Fibroblast of skin of back (primary cell): ENCODE measurements around the gene MAP3K12.
A peak's percentile ranks its signal among the peaks of the same experiment; 100 is the strongest.

Experiments used
- DNase-seq: peaks from one replicate; pipeline ENCODE4 v3.0.0-alpha.2; 2013

The MAP3K12 gene

DNA sequence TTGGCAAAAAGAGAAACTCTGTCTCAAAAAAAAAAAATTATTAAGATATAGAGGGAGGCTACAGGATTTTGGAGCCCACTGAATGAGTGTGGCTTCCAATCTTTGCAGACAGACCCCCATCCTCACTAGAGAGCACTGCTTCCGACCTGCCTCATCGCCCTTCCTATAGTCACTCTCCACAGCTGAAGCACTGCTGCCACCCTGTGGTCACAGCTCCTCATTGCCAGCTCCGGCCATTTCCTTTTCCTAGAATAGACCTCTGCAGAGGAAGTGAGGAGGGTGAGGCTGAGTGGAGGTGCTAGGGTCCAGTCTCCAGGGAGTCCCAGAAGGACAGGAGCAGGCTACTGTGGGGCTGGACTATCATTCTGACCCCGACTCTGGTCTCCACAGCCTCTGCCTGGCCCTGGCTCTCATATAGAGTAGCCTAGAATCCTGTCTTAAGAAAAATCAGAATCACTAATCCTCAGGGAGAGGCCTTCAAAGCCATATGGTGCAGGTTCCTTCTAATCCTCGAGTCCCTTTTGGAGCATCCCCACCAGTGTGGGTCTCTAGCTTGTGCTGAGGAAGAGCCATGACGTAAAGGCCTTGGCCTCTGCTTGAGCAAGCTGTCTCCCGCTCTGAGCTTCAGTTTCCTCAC is 9.4 kb upstream of the MAP3K12 start:
- DNase-seq: peak; percentile 72

DNA sequence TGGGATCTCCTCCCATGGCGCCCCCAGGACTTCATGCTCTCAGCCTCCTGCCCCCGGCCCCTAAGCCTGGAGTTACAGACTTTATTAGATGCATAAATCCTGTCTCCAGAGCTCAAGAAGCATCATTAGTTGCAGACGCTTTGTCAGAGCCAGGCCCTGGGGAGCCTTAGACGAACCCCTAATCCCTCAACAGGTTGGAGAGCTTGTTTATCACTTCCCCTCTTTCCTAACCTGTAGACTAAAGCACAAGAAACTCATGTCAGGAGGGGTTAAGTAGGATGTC is 8.3 kb upstream of the MAP3K12 start:
- no peak for DNase-seq

DNA sequence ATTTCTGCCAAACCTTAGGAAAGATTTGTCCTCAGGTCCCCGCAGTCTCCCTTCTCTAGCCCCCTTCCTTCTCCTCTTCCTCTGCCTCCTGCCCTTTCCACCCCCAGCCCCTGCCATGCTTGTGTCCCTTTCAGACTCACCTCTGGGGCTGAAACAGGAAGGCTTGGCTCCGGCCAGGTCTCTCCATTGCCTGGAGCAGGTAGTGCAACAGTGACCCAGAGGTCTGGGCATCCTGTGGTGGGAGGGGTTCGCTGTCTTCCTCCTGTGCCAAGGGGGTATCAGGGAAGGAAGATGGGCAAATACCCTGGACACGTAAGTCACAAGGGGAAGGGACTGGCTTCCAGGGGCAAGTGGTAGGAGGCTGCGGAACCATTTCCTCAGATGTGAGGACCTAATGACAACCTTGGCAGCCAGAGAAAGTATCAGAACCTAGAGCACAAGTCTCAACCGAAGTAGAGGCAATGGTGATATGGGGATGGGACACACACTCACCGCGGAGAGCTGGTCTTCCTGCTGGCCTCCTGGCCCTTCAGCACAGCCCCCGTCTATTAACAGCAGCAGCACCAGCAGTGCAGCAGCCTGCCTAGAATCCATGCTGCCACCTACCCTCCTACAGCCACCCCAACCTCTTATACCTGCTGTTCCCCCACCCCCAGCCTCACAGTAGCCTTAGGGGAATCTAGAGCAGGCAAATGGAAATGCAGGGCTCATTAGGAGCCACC is 7.8 kb upstream of the MAP3K12 start, which contains the start of gene NPFF:
NPFF (minus strand) TSS at position 604 of the 722 bp plus-strand sequence; CDS start at position 594, 10 bp downstream.
- no peak for DNase-seq

DNA sequence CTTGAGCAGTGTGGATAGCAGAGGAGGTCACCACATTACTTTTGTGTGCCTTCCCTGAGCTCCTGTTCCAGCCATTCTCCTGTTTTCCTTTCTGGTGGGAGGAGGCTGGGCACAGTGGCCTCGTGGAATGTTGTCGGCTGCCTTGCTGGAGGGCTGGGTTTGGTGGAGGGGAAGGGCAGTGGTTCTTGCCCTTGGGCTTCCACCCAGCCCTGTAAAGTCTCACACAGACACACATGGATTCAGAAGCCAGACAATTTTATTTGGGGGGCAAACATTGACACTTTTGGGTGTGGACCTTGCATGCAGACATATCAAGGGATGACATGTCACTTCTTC is 7.2 kb upstream of the MAP3K12 start:
- DNase-seq: no peak

DNA sequence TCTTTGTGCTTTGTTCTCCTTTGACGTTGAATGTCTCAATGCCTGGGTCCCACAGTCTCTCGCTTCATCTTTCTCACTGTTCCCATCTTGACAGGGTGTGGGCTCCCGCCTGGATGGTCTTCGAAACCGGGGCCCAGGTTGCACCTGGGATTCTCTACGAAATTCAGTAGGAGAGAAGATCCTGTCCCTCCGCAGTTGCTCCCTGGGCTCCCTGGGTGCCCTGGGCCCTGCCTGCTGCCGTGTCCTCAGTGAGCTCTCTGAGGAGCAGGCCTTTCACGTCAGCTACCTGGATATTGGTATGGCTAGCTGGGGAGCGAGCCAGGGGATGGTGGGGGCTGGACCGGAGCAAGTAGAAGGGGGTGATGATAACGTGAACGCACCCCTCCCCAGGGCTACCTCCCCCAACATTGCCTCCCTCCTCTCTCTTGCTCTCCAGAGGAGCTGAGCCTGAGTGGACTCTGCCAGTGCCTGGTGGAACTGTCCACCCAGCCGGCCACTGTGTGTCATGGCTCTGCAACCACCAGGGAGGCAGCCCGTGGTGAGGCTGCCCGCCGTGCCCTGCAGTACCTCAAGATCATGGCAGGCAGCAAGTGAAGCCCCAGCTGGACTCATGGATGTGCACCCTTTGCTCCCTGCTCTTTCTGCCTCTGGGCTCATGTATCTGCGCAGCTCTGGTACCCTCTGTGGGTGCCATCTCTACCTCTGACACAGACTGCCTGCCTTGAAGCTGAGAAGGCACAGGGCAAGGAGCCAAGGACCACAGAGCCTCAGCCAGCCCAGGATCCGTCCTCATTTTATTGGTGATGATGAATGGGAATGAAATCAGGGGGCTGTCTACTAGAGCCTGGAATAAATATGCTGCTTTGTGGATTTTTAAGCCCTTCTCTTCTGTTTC is 6.5 kb upstream of the MAP3K12 start:
- peak; percentile 57 for DNase-seq

DNA sequence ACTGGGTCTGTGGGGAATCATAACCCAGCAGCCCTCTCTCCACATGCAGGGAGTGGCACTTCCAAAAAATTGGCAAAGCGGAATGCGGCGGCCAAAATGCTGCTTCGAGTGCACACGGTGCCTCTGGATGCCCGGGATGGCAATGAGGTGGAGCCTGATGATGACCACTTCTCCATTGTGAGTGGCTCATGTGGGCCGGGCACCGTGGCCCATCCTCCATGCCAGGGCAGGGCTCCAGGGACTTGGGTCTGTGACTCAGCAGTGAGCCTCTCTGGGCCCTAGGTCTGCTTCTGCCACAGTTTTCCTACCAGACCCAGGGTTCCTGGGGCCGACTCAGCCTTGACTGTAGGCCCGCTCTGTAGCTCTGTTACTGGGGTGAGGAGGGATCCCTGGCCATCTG is 5.8 kb upstream of the MAP3K12 start:
- DNase-seq: peak; percentile 51

DNA sequence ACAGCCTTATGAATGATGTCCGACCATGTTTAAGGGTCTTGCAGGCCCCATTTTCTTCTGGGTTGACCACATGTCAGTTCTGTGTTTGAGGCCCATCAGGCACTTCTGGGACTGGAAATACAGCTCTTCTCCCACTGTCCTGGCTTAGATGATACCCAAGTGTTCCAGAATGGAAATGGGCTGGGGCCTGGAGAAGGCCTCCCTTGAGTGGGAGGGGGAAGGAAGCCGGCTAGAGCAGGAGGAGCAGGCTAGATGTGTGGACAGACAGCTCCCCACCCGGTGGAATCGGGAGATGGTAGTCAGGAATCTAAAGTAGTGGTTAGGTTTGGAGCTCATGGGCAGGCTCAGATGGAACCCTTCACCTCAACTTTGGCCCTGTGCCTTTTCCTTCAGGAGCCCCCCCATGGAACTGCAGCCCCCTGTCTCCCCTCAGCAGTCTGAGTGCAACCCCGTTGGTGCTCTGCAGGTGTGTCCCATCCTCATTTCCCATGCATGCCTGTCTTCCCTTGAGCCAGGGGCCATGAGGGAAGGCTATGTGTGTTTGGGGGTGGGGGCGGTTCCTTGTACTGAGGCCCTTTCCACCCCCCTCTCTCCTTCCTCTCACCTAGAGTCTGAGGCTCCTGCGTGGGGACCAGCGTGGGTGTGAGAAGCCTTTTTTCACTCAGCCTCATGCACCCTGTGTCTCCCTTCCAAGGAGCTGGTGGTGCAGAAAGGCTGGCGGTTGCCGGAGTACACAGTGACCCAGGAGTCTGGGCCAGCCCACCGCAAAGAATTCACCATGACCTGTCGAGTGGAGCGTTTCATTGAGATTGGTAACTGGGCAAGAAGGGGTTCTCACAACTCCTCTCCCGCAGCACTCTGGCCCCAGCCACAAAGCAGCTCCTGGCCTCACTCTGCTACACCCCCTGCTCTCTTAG is 5.0 kb upstream of the MAP3K12 start:
- DNase-seq: no peak

DNA sequence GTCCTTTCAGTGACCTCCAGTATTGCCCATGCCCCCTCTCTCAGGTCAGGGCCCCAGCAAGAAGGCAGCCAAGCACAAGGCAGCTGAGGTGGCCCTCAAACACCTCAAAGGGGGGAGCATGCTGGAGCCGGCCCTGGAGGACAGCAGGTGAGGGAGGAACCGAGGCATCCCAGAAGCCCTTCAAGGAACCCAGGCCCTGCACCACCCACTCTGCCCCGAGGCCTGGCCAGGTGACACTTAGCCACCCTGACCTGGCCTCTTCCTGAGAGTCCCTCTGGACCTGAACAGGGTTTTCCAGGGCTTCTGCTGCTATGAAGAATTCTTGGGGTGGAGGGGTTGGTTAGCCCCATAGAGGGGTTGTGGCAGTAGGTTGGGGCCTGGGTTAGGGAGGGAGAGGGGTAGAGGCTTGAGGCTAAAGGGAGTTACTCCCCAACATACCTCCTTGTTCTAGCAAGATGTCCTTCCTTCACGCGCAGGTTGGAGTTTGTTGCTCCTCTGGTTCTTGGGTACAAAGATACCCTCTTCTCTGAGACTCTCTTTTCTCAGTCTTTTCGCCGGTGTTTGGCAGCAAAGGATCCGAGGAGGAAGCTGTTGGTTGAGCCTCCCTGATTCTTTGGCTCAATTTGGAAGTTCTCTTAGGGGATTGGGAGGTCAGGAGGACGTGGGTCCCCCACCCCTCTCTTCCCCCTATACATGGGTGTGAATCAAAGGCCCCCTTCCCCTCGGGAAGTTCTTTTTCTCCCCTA is 3.9 kb upstream of the MAP3K12 start:
- no peak for DNase-seq

DNA sequence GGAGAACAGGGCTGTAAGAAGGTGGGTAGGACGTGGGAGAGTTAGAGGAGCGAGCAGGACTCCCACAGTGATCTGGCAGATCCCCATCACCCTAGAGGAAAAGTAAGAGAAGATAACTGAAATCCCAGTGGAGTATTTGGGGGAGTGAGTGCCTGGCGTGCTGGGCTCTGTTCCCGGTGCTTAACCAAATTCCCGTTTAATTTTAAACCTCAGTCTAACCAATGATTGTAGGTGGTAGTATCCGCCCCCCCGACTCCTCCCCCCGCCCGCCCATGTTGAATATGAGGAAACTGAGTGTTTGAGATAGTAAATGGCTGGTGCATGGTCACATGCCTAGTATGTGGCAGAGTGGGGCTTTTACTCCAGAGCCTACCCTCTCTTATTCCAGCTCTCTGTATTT is 3.1 kb upstream of the MAP3K12 start:
- DNase-seq: no peak

DNA sequence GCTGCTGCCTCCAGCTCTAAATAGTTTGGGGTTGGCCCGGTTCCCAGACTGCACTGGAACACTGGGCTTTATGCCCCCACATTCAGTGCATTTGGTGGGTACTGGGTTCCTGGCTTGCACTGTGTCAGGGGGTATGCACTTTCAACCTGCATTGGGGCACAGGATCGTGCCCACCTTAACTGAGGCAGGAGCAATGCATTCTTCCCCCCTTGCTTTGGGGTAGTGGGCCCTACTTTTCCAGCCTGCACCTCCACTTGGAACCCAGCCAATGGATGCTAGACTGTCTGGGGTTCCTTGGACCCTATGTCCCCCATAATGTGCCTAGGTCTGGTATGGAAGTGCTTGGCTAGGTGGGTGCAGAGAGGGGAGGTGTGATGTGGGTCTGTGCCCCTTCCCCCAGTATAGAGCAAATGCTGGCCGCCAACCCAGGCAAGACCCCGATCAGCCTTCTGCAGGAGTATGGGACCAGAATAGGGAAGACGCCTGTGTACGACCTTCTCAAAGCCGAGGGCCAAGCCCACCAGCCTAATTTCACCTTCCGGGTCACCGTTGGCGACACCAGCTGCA is 2.4 kb upstream of the MAP3K12 start:
- no peak for DNase-seq

DNA sequence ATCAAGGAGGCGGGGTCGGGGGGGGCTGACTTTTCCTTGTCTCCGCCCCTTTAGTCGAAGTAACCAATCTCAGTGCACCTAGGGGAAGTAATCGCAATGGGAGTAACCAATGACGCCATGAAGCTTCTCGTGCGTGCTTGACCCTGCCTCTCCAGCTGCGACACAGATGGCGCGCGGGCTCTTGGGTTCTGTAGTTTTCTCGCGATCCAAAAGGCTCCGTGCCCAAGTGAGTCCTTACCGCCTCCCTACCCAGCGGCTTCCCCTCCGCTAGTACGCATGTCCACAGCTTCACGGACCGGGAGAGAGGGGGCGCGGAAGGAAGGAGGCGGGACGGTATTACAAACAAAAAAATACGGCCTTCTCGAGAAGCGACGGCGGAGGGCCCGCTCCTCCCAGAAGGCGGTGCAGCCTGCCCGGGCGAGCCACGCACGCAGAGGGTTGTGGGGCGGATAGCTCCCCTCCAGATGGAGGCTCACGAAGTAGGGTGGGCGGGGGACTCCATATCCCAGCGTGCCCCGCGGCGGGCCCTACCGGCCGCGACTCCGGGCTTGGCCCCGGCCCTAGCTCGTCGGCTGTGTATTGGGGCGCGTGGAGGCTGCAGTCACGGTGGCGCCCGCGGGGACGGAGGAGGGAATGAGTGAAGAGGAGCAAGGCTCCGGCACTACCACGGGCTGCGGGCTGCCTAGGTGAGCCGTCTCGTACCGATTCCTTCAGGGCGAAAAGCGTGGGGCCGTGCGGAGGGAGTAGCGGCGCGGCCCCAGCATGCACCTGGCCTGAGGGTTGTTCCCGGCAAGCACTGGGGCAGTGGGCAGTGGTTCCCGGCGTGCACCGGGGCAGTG is 1.7 kb upstream of the MAP3K12 start, which contains the start of gene TARBP2:
TARBP2 (plus strand) TSS at position 508 of the 839 bp plus-strand sequence; CDS start at position 634, 126 bp downstream.
- peak; percentile 100 for DNase-seq

DNA sequence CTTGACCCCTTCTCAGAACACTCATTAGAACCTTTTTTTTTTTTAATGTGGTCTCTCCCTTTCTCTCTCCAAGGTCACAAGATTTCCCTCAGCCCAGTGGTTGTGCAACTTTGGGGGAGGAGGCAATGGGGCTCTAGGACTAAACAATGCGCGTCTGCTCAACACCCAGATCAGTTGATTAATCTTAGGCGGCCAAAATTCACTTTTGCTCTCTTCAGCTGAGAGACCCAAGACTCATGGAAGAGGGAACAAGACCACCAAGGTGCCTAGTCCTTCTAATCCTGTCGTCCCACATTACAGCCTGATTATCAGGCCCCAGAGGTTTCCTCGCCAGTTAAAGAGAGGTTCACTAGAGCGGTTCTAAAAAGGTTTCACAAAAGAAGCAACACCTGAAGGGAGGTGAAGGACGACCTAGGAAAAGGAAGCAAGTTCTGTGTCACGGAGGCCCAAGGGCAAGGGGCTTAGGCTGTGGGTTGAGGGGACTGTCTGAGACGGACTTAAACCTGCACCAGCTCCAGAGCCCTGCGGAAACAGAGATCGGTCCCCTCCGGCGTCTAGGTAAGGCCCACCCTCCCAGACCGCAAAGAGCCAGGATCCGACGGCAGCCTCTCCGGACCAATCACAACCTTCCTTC is 1.0 kb upstream of the MAP3K12 start:
- DNase-seq: peak; percentile 35

DNA sequence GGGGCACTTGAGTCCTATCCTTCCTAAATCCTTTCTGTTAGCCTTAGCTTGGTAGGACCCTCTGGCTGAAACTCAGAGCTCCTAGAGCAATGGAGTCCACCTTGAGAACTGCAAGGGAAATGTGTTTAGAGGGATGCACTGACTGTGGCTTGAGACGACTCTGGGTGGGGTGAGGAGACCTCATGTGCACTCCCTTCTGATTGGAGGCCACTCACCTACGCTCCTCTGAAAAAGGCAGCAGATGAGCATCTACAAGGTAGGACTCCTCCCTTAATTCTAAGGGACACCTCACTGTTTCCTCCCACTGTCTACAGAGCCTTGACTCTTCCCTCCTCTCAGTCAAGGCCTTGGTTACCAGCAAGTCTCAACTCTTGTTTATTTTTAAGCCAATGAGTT is 1.0 kb downstream of the MAP3K12 start:
- DNase-seq: no peak

DNA sequence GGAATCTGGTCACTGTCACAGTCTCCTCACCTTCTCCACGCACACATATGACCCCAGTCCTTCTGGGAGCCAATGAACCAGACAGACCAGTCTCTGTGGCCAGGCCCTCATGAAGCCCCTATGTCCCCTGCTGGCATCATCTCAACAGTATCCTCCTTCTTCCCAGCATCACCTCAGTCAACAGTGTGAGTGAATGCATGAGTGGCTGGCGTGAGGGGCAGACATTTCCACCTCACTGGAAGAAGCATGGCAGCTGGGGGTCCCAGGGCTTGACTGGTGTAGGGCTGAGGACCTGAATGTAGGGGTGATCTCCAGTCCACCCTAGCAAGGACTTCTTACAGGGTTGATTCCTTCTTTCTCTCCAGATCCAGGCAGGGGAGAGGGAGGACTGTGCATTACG is 1.8 kb downstream of the MAP3K12 start:
- no peak for DNase-seq

DNA sequence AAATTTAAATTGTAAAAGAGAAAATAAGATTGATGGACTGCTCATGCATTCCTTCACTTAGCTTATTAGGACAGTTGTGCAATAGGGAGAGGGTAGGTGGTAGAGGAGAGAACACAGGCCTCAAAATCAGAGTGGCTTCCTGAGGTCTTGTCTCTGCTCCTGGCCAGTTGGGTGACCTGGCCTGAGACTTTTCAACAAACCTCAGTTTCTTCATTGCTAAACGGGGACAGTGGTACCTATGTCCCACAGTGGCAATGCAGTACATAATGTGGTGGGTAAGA is 2.6 kb downstream of the MAP3K12 start:
- DNase-seq: no peak

DNA sequence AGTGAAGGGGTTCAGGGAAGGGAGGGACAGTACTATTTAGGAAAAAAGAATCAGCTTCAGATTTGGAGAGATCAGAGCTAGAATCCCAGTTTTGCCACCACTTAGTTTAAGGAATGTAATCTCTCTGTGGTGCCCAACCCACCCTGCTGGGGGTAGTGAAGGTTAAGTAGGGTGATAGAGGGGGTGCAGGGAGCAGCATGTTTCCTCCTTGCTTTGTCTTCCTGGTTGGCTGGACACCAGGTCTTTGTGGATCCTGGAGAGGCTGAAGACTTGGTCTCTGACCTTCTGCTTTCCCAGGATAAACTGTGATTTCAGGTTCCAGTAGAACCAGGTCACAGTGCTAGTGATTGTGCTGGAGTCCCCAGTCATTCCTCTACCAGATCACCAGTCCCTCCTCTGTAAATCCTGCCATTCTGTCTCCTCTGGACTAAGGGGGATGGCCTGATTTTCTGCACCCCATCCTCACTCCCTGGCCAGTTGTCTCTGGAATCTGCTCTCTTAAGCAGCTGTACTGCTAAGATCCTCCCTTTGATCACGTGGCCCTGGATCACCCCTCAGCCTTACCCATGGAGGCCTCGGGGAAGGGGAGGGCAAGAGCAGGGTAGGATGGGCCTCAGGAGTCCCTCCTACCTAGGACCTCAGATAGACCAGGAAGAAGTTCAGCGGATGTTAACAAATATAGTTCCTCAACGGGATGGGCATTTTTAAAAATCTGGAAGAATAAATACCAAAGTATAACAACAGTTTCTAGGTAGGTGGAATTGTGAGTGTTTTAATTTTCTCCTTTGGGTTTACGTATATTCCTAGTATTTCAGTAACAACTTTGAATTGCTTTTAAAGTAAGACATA is 3.1 kb downstream of the MAP3K12 start:
- DNase-seq: peak; percentile 71

DNA sequence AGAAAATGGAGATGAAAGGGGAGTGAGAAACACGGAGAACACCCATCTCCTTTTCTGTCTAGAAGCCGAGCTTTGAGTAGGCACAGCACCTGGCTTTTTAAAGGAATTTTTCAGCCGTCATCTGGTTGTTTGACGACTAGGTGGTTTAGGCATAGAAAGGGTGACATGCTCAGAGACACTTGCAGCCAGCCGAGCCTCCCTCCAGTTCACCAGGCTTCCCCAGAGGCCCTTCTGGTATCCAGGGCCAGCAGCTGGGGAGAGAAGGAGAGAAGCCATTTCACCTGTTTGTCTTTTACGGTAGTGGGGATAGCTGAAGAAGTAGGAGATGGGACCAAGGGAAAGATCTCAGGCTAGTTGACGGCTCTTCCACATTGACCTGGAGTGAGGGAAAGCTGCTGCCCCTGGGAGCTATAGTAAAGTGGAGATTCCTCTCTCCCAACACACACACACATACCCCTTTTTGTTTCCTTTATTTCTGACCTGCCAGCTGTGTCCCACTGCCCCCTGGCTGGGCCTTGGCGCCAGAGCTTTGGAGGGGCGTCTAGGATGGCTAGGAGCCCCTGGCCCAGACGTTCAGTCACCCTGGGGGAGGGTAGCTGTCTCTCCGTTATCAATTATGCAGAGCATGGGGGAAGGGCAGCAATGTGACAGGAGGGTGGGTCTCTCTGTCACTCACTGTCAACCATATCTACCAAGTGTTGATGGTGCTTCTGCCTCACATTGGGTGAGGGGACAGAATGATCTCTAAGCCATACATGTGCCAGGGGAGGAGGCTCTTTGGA is 5.5 kb downstream of the MAP3K12 start:
- DNase-seq: no peak
